Pons (tissue), 1 donor: ENCODE measurements around the gene ANTXR2.
"Not testable (repeated sequence)": the region's sequence is repeated elsewhere in the genome, so short reads cannot be mapped to it uniquely, and the experiment has no call there.

Source experiments
- DNase-seq: peaks from one replicate; pipeline ENCODE4 v3.0.0-alpha.2; 2016; ENCODE audit warnings: low spot score

The ANTXR2 gene

GRCh38 chr4:79991100-79991499 lies 81.9 kb downstream of the ANTXR2 start:
- not testable (repeated sequence) for DNase-seq

GRCh38 chr4:79987401-79987800 lies 85.6 kb downstream of the ANTXR2 start:
- no peak for DNase-seq

- no peak for DNase-seq
Measured at GRCh38 chr4:79983431-79983830, 89.6 kb downstream of the ANTXR2 start.

- DNase-seq: no peak
Measured at GRCh38 chr4:79982601-79983322, 90.3 kb downstream of the ANTXR2 start.

GRCh38 chr4:79980448-79980847 lies 92.6 kb downstream of the ANTXR2 start:
- DNase-seq: no peak

- DNase-seq: no peak
Measured at GRCh38 chr4:79979785-79980437, 93.1 kb downstream of the ANTXR2 start.

GRCh38 chr4:79977131-79977840 lies 95.7 kb downstream of the ANTXR2 start:
- no peak for DNase-seq

- DNase-seq: no peak
Measured at GRCh38 chr4:79964400-79965211, 108.4 kb downstream of the ANTXR2 start.

GRCh38 chr4:79964020-79964399 lies 109.0 kb downstream of the ANTXR2 start:
- no peak for DNase-seq

GRCh38 chr4:79959652-79960051 lies 113.4 kb downstream of the ANTXR2 start:
- DNase-seq: no peak

GRCh38 chr4:79958466-79959264 lies 114.4 kb downstream of the ANTXR2 start:
- no peak for DNase-seq

GRCh38 chr4:79949178-79949577 lies 123.9 kb downstream of the ANTXR2 start:
- no peak for DNase-seq

- no peak for DNase-seq
Measured at GRCh38 chr4:79948739-79949138, 124.3 kb downstream of the ANTXR2 start.

GRCh38 chr4:79948261-79948660 lies 124.8 kb downstream of the ANTXR2 start:
- no peak for DNase-seq

GRCh38 chr4:79947386-79947785 lies 125.6 kb downstream of the ANTXR2 start:
- DNase-seq: no peak

GRCh38 chr4:79935274-79935673 lies 137.8 kb downstream of the ANTXR2 start:
- DNase-seq: no peak

GRCh38 chr4:79934660-79935059 lies 138.4 kb downstream of the ANTXR2 start:
- DNase-seq: no peak

- DNase-seq: no peak
Measured at GRCh38 chr4:79927931-79928330, 145.1 kb downstream of the ANTXR2 start.

GRCh38 chr4:79923281-79923680 lies 149.7 kb downstream of the ANTXR2 start:
- DNase-seq: no peak

- no peak for DNase-seq
Measured at GRCh38 chr4:79922011-79922410, 151.0 kb downstream of the ANTXR2 start.

- no peak for DNase-seq
Measured at GRCh38 chr4:79920163-79920853, 152.7 kb downstream of the ANTXR2 start.
